Memory B cell (primary cell): ENCODE measurements around the gene SMPD4.
"Not testable (repeated sequence)": the region's sequence is repeated elsewhere in the genome, so short reads cannot be mapped to it uniquely, and the experiment has no call there.

Experiments used
- ATAC-seq: fragments of 150-1000 bp; cut with Tn5 transposase; 2 replicates; pipeline ENCODE4 v1.10.0; 2021; ENCODE audit warnings: low read depth, mild to moderate bottlenecking, moderate library complexity
- DNase-seq, 2 donors: peaks; one replicate each; pipeline ENCODE4 v3.0.0; 2022; ENCODE audit warnings: low spot score in 2 of 2
- H3K27ac Mint-ChIP-seq: one replicate; pipeline ENCODE4 v1.8.0; 2022; ENCODE audit warnings: mild to moderate bottlenecking, moderate library complexity, mixed read lengths
- H3K27me3 Mint-ChIP-seq: one replicate; pipeline ENCODE4 v1.8.0; 2022; ENCODE audit warnings: mixed read lengths
- H3K36me3 Mint-ChIP-seq: one replicate; pipeline ENCODE4 v1.8.0; 2022; ENCODE audit warnings: mild to moderate bottlenecking, mixed read lengths
- H3K4me1 Mint-ChIP-seq: one replicate; pipeline ENCODE4 v1.8.0; 2022; ENCODE audit warnings: mixed read lengths
- H3K4me3 Mint-ChIP-seq: one replicate; pipeline ENCODE4 v1.8.0; 2022; ENCODE audit warnings: mild to moderate bottlenecking, moderate library complexity, mixed read lengths
- H3K9me3 Mint-ChIP-seq: one replicate; pipeline ENCODE4 v1.8.0; 2022; ENCODE audit warnings: mixed read lengths

Gene SMPD4

GRCh38 chr2:130129120-130129829, 52.1 kb downstream of the SMPD4 start, which contains the start of gene POTEF:
Gene POTEF (minus strand): TSS chr2:130129222. CDS start chr2:130120515, 8,707 bp downstream.
- not testable (repeated sequence) for H3K9me3 Mint-ChIP-seq, H3K4me1 Mint-ChIP-seq, DNase-seq, H3K27me3 Mint-ChIP-seq, H3K27ac Mint-ChIP-seq, H3K36me3 Mint-ChIP-seq, ATAC-seq, H3K4me3 Mint-ChIP-seq

GRCh38 chr2:130128464-130128863, 52.9 kb downstream of the SMPD4 start:
- H3K4me3 Mint-ChIP-seq, H3K36me3 Mint-ChIP-seq, H3K27ac Mint-ChIP-seq, H3K4me1 Mint-ChIP-seq, ATAC-seq, H3K9me3 Mint-ChIP-seq, DNase-seq, H3K27me3 Mint-ChIP-seq: not testable (repeated sequence)

- not testable (repeated sequence) for H3K27me3 Mint-ChIP-seq, H3K4me3 Mint-ChIP-seq, H3K27ac Mint-ChIP-seq, H3K4me1 Mint-ChIP-seq, DNase-seq, H3K36me3 Mint-ChIP-seq, H3K9me3 Mint-ChIP-seq, ATAC-seq
Observed at GRCh38 chr2:130127726-130128125, 53.7 kb downstream of the SMPD4 start.

- not testable (repeated sequence) for H3K36me3 Mint-ChIP-seq, H3K4me3 Mint-ChIP-seq, DNase-seq, H3K27ac Mint-ChIP-seq, H3K27me3 Mint-ChIP-seq, ATAC-seq, H3K4me1 Mint-ChIP-seq, H3K9me3 Mint-ChIP-seq
Observed at GRCh38 chr2:130120924-130121323, 60.5 kb downstream of the SMPD4 start.

GRCh38 chr2:130102597-130103363, 78.6 kb downstream of the SMPD4 start:
- DNase-seq, H3K4me1 Mint-ChIP-seq: not testable (repeated sequence)

More at GRCh38 chr2:130102597-130103363, 78.6 kb downstream of the SMPD4 start:
- H3K36me3 Mint-ChIP-seq, H3K4me3 Mint-ChIP-seq, H3K9me3 Mint-ChIP-seq, ATAC-seq, H3K27ac Mint-ChIP-seq, H3K27me3 Mint-ChIP-seq: not testable (repeated sequence)
